HG03064 (cell line): Measurements from ENCODE around the gene HEPACAM.
A peak's percentile ranks its signal among the peaks of the same experiment; 100 is the strongest.

Experiments used
- ATAC-seq: cut with Tn5 transposase; IDR thresholded peaks from one replicate; pipeline ENCODE4 v1.9.1; 2021; ENCODE audit warnings: low read depth; ENCODE audit not compliant: unreplicated experiment

The HEPACAM gene

GRCh38 chr11:124886978-124887666, 48.7 kb downstream of the HEPACAM start:
- ATAC-seq, result no peak

GRCh38 chr11:124886476-124886875, 49.4 kb downstream of the HEPACAM start:
- ATAC-seq, result no peak

GRCh38 chr11:124884869-124885479, 50.9 kb downstream of the HEPACAM start:
- ATAC-seq, result no peak

DNA sequence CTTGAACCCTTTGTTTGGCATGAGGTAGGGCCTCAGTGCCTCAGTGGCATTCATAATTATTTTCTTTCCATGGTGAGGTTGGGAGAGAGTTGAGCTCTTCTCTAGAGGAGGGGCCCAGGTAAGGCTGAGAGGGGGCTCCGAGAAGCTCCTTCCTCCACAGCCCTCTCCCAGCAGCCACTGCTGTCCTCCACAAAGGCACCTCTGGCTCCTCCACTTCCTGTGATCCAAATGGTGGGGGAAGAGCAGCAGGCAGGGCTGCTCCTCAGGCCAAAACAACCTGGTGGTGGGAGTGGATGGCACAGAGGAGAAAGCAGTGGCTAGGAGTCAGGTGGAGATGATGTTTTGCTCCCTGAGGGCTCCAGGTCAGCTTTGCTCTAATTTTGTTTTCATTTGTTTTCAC, 51.5 kb downstream of the HEPACAM start:
- no peak for ATAC-seq

GRCh38 chr11:124882339-124883071, 53.3 kb downstream of the HEPACAM start:
- no peak for ATAC-seq

DNA sequence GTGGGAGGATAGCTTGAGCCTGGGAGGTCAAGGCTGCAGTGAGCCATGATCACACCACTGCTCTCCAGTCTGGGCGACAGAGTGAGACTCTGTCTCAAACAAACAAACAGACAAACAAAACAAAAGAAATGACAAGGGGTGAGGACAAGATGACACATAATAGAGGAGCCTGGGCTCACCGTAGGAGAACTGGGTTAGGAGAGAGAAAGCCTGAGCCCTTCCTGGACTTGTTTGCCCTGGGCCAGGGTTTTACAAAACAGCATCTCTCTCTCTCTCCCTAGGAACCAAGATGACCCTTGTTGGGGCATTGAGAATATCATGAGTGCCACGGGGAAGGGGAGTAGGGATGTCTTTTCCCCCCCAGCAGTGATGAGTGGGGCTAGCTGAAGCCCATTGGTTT, 54.9 kb downstream of the HEPACAM start:
- no peak for ATAC-seq

DNA sequence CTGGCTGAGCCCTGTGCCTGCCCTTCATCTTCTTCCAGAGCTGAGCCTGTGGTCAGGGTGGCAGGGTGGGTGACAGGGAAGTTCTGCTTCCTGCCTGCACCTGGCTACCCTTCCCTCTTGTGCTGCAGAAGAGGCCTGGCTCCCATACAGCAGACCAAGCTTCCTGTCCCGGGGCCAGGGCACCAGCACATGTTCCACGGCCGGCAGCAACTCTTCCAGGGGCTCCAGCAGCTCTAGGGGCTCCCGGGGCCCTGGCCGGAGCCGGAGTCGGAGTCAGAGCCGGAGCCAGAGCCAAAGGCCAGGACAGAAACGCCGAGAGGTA, 55.6 kb downstream of the HEPACAM start:
- ATAC-seq, result no peak

GRCh38 chr11:124879493-124880289, 56.2 kb downstream of the HEPACAM start:
- no peak for ATAC-seq

DNA sequence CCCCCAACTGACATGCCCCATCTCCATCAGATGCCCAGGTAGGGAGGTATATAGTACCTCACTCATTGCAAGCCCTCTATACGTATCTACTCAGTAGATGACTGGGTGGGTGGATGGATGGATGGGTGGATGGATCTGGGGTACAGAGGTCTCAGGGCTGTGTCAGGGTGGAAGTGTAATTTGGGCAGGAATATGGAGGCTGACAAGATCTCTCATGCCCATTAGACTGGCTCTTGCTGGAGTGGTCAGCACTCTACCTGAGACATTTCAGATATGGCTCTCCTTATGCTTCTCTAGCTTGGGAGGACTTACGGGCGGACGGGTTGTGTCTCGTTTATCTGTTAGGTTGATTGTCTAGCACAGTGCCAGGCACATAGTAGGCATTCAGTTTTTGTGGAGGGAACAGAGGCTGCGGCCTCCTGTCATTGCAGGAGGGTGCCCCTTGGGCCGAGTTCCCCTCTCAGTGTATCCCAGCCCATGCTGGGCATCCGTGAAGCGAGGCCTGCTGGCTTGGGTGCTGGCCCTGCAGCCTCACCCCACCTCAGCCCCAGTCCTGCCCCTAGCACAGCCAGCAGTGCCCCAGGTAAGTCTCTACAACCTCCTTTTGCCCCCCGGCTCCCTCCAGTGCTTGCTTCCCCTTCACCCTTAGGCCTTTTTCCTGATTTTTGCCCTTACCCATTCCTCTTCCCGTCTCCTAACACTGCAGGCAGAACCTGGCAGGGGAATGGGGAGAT, 56.9 kb downstream of the HEPACAM start:
- ATAC-seq, result no peak

DNA sequence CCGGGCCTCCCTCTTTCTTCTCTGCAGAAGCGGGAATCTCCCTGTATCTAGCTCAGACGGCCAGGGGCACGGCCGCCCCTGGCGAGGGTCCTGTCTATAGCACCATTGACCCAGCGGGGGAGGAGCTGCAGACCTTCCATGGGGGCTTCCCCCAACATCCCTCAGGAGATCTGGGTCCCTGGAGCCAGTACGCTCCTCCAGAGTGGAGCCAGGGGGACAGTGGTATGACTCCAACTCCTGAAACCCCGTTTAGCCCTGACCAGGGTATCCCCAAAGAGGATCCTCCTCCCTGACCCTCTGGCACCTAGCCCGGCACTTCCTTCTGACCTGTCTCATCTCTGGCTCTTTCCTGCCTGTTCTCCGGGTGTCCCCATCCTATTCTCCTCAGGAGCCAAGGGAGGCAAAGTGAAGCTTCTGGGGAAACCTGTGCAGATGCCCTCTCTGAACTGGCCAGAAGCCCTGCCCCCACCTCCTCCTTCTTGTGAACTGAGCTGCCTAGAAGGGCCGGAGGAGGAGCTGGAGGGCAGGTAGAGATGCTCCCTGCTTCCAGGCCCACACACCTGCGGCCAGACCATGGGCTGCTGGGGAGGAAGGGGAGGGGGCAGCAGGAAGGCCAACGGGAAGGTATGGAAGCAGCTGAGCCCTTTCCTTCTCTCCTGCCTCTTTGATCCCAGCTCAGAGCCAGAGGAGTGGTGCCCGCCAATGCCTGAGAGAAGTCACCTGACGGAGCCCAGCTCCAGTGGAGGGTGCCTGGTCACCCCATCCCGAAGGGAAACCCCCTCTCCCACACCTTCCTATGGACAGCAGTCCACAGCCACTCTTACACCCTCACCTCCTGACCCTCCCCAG, 57.7 kb downstream of the HEPACAM start:
- ATAC-seq, result no peak

GRCh38 chr11:124877631-124877909, 58.3 kb downstream of the HEPACAM start:
- no peak for ATAC-seq

- no peak for ATAC-seq
Observed at GRCh38 chr11:124876818-124877630, 58.8 kb downstream of the HEPACAM start.

- peak; percentile 94 for ATAC-seq
Observed at GRCh38 chr11:124875943-124876817, 59.7 kb downstream of the HEPACAM start.

DNA sequence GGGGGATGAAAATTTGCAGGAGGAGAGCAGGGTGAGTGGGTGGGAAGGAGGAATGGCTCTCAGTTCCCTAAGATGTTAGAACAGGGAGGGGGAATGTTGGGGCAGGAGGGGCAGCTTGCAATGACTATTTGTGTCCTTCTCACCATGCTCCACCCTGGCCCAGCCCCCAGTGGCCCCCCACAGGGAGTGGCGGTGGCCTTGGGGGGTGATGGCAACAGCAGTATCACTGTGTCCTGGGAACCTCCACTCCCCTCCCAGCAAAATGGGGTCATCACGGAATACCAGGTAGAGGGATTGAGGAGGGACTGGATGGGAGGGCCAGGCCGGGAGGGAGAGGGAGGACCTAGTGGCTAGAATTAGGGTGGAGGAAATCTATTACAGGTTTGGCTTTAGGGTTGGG, 60.4 kb downstream of the HEPACAM start:
- no peak for ATAC-seq

- ATAC-seq, result no peak
Observed at GRCh38 chr11:124874571-124875255, 61.1 kb downstream of the HEPACAM start.

GRCh38 chr11:124873951-124874350, 61.9 kb downstream of the HEPACAM start:
- ATAC-seq, result no peak

DNA sequence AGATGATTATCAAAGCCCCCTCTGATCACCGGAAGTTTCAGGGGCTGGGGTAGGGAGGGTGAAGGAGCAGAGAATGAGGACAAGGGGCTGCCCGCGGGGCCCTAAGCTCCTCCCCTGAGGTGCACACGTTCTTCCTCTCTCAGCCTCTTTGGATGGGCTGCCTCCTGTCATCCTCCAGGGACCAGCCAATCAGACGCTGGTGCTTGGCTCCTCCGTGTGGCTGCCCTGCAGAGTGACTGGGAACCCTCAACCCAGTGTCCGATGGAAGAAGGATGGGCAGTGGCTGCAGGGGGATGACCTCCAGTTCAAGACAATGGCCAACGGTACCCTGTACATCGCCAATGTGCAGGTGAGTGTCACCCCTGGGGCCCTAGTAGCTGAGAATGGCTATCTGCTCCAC, 63.1 kb downstream of the HEPACAM start:
- no peak for ATAC-seq
